H1 (cell line): ENCODE data around the gene CAMTA1. TPM values are rescaled to one million over a fixed set of nuclear protein-coding genes. Genes with fewer than 3 reads are reported as not detected.

ENCODE experiments used
- CTCF ChIA-PET: fragments of 300-600 bp; sonication (Branson Sonifier 250); formaldehyde crosslinking; loops from one replicate; lab custom pipeline; 2021; ENCODE audit not compliant: partially characterized antibody; lab: Charles Lee
- POLR2A ChIA-PET: fragments of 300-600 bp; sonication (Branson Sonifier 250); formaldehyde crosslinking; loops from one replicate; lab custom pipeline; 2021; ENCODE audit warnings: inconsistent platforms; ENCODE audit not compliant: partially characterized antibody; lab: Charles Lee
- DNase-seq, 2 experiments: peaks; one replicate each; pipeline versions ENCODE4 v3.0.0 to v3.0.0-alpha.2; 2010 to 2022; ENCODE audit warnings: low spot score in 2 of 2, low read depth in 1 of 2, mixed read lengths in 1 of 2
- FAIRE-seq: peaks from 2 replicates; lab custom pipeline; 2011; peaks lifted over from hg19 to GRCh38; lab: Jason Lieb, UNC
- H2AFZ ChIP-seq: 2 replicates; pipeline ENCODE4 v1.8.1; 2012; ENCODE audit warnings: low read length, inconsistent platforms
- H2AK5ac ChIP-seq: 2 replicates; pipeline ENCODE4 v1.6.1; 2013; ENCODE audit warnings: low read depth, low read length
- H2BK120ac ChIP-seq: replicated peaks from 2 replicates; pipeline ENCODE3; 2013; ENCODE audit warnings: low read depth, low read length, inconsistent platforms
- H2BK12ac ChIP-seq: 2 replicates; pipeline ENCODE4 v1.6.1; 2013; ENCODE audit warnings: low read depth, low read length
- H2BK15ac ChIP-seq: 2 replicates; pipeline ENCODE4 v1.6.1; 2013; ENCODE audit warnings: low read length
- H2BK20ac ChIP-seq: 2 replicates; pipeline ENCODE4 v1.6.1; 2013; ENCODE audit warnings: low read length
- H2BK5ac ChIP-seq: 2 replicates; pipeline ENCODE4 v1.6.1; 2013; ENCODE audit warnings: low read depth, low read length
- H3K14ac ChIP-seq: 2 replicates; pipeline ENCODE4 v1.6.1; 2013; ENCODE audit warnings: inconsistent platforms; ENCODE audit not compliant: insufficient read length
- H3K18ac ChIP-seq: 2 replicates; pipeline ENCODE4 v1.6.1; 2013; ENCODE audit warnings: low read length; ENCODE audit errors: extremely low read depth
- H3K23ac ChIP-seq: 2 replicates; pipeline ENCODE4 v1.6.1; 2013; ENCODE audit warnings: inconsistent platforms; ENCODE audit not compliant: insufficient read length
- H3K23me2 ChIP-seq: 2 replicates; pipeline ENCODE4 v1.6.1; 2013; ENCODE audit warnings: low read depth, low read length
- H3K27ac ChIP-seq: 2 replicates; pipeline ENCODE4 v1.6.1; 2011; ENCODE audit warnings: low read depth, low read length, inconsistent platforms
- H3K27me3 ChIP-seq, 4 experiments: replicated peaks in 1 of 4; 1 replicate in 1 of 4; 2 replicates in 3 of 4; pipeline versions ENCODE4 v1.6.1 to v1.8.1; 2011 to 2013; ENCODE audit warnings: low read length in 3 of 4, mild to moderate bottlenecking in 3 of 4, inconsistent platforms in 2 of 4, mixed read lengths in 2 of 4, moderate library complexity in 1 of 4; ENCODE audit not compliant: control insufficient read depth in 3 of 4, insufficient read depth in 3 of 4; ENCODE audit errors: extremely low read depth in 1 of 4
- H3K36me3 ChIP-seq, 4 experiments: 2 replicates each; pipeline versions ENCODE4 v1.6.1 to v1.8.1; 2011 to 2013; ENCODE audit warnings: mild to moderate bottlenecking in 4 of 4, low read length in 3 of 4, moderate library complexity in 2 of 4, control low read depth in 1 of 4, inconsistent platforms in 1 of 4; ENCODE audit not compliant: insufficient read depth in 4 of 4, control insufficient read depth in 2 of 4
- H3K4ac ChIP-seq: replicated peaks from 2 replicates; pipeline ENCODE3; 2013; ENCODE audit warnings: low read length, low read depth, mixed read lengths, inconsistent platforms; ENCODE audit not compliant: insufficient read length
- H3K4me1 ChIP-seq, 4 experiments: replicated peaks in 1 of 4; 1 replicate in 1 of 4; 2 replicates in 3 of 4; pipeline versions ENCODE4 v1.6.1 to v1.8.1; 2011 to 2013; ENCODE audit warnings: low read length in 3 of 4, inconsistent platforms in 2 of 4, mixed read lengths in 1 of 4; ENCODE audit not compliant: insufficient read depth in 4 of 4, control insufficient read depth in 3 of 4
- H3K4me2 ChIP-seq, 2 experiments: 2 replicates each; pipeline versions ENCODE4 v1.6.1 to v1.8.1; 2011 to 2013; ENCODE audit warnings: low read depth in 2 of 2, low read length in 2 of 2, control low read depth in 1 of 2, inconsistent platforms in 1 of 2, mild to moderate bottlenecking in 1 of 2; ENCODE audit not compliant: insufficient read depth in 1 of 2
- H3K4me3 ChIP-seq, 4 experiments: fragments of 200-600, 300-600 bp in 1 of 4; sonication (generic), shearing (Covaris generic), sonication (Bioruptor Twin) in 1 of 4; 2 replicates each; pipeline versions ENCODE4 v1.5.1 to v1.8.1; 2011 to 2016; ENCODE audit warnings: low read length in 4 of 4, low read depth in 3 of 4, control low read depth in 2 of 4, inconsistent platforms in 2 of 4, mild to moderate bottlenecking in 2 of 4, mixed read lengths in 1 of 4, moderate library complexity in 1 of 4; ENCODE audit not compliant: insufficient read depth in 2 of 4; ENCODE audit errors: extremely low read depth in 1 of 4
- H3K56ac ChIP-seq: replicated peaks from 2 replicates; pipeline ENCODE3; 2013; ENCODE audit warnings: low read depth, mild to moderate bottlenecking, mixed read lengths, low read length, inconsistent platforms; ENCODE audit not compliant: insufficient read length
- H3K79me1 ChIP-seq: 2 replicates; pipeline ENCODE4 v1.6.1; 2013; ENCODE audit warnings: low read depth, low read length, control low read depth
- H3K79me2 ChIP-seq, 2 experiments: 2 replicates each; pipeline versions ENCODE4 v1.6.1 to v1.8.1; 2012 to 2013; ENCODE audit warnings: low read length in 2 of 2, mild to moderate bottlenecking in 2 of 2, inconsistent platforms in 1 of 2; ENCODE audit not compliant: insufficient read depth in 2 of 2, control insufficient read depth in 1 of 2
- H3K9ac ChIP-seq, 4 experiments: replicated peaks in 1 of 4; 1 replicate in 1 of 4; 2 replicates in 3 of 4; pipeline versions ENCODE4 v1.6.1 to v1.8.1; 2011 to 2013; ENCODE audit warnings: low read depth in 3 of 4, low read length in 3 of 4, control low read depth in 2 of 4, mild to moderate bottlenecking in 2 of 4, moderate library complexity in 2 of 4, inconsistent platforms in 1 of 4; ENCODE audit errors: extremely low read depth in 1 of 4
- H3K9me3 ChIP-seq, 2 experiments: 2 replicates each; pipeline versions ENCODE4 v1.6.1 to v1.8.1; 2012 to 2013; ENCODE audit warnings: mild to moderate bottlenecking in 2 of 2, moderate library complexity in 2 of 2, control low read depth in 1 of 2, inconsistent platforms in 1 of 2, low read depth in 1 of 2, low read length in 1 of 2, mixed read lengths in 1 of 2; ENCODE audit not compliant: insufficient read depth in 2 of 2
- H4K20me1 ChIP-seq, 2 experiments: replicated peaks in 1 of 2; 2 replicates each; pipeline versions ENCODE3 to v1.8.1; 2011 to 2013; ENCODE audit warnings: inconsistent platforms in 2 of 2, low read length in 2 of 2, mild to moderate bottlenecking in 1 of 2; ENCODE audit not compliant: insufficient read depth in 2 of 2, control insufficient read depth in 1 of 2
- H4K5ac ChIP-seq: 2 replicates; pipeline ENCODE4 v1.6.1; 2013; ENCODE audit warnings: low read length, low read depth, mixed read lengths, inconsistent platforms; ENCODE audit not compliant: insufficient read length
- H4K8ac ChIP-seq: 2 replicates; pipeline ENCODE4 v1.8.0; 2013; ENCODE audit warnings: mild to moderate bottlenecking, moderate library complexity, low read length, inconsistent platforms; ENCODE audit not compliant: insufficient read depth; ENCODE audit errors: extremely low read depth
- H4K91ac ChIP-seq: replicated peaks from 2 replicates; pipeline ENCODE3; 2013; ENCODE audit warnings: low read length, mixed read lengths, inconsistent platforms; ENCODE audit not compliant: insufficient read length
- ASH2L ChIP-seq: fragments of 200-600, 300-600 bp; sonication (generic); IDR thresholded peaks from one replicate; pipeline ENCODE4 v1.7.1; 2017; ENCODE audit warnings: low read length
- BCL11A ChIP-seq, 2 experiments: IDR thresholded peaks; one replicate each; pipeline ENCODE4 v1.6.1; 2011; ENCODE audit warnings: low read depth in 2 of 2, low read length in 2 of 2, mild to moderate bottlenecking in 2 of 2
- CEBPB ChIP-seq: IDR thresholded peaks from 2 replicates; pipeline ENCODE4 v1.6.1; 2012; ENCODE audit warnings: low read depth, low read length
- CHD1 ChIP-seq: IDR thresholded peaks from 2 replicates; pipeline ENCODE4 v1.6.1; 2012; ENCODE audit warnings: low read depth, low read length, improper control_type of control experiment
- CHD2 ChIP-seq: IDR thresholded peaks from 2 replicates; pipeline ENCODE4 v1.6.1; 2012; ENCODE audit warnings: low read length, improper control_type of control experiment
- EP300 ChIP-seq, 2 experiments: IDR thresholded peaks; 1 replicate in 1 of 2; 2 replicates in 1 of 2; pipeline ENCODE4 v1.6.1; 2011 to 2012; ENCODE audit warnings: low read depth in 2 of 2, low read length in 2 of 2, mild to moderate bottlenecking in 2 of 2, borderline replicate concordance in 1 of 2, inconsistent platforms in 1 of 2, moderate library complexity in 1 of 2
- EZH2 ChIP-seq: fragments of 200-600 bp; sonication (generic); IDR thresholded peaks from 2 replicates; pipeline ENCODE4 v1.7.1; 2012; ENCODE audit warnings: low read depth, mild to moderate bottlenecking, moderate library complexity, low read length, inconsistent platforms; ENCODE audit not compliant: severe bottlenecking
- HDAC6 ChIP-seq: IDR thresholded peaks from one replicate; pipeline ENCODE4 v1.7.1; 2012; ENCODE audit warnings: low read depth, mild to moderate bottlenecking, inconsistent platforms, low read length, moderate library complexity
- MAX ChIP-seq: IDR thresholded peaks from 2 replicates; pipeline ENCODE4 v1.6.1; 2012; ENCODE audit warnings: inconsistent platforms
- NRF1 ChIP-seq: IDR thresholded peaks from 2 replicates; pipeline ENCODE4 v1.6.1; 2011; ENCODE audit warnings: mild to moderate bottlenecking, low read depth, low read length, improper control_type of control experiment
- POU5F1 ChIP-seq: IDR thresholded peaks from 2 replicates; pipeline ENCODE4 v1.6.1; 2011; ENCODE audit warnings: low read depth, mild to moderate bottlenecking, low read length, moderate library complexity
- RBBP5 ChIP-seq: IDR thresholded peaks from 2 replicates; pipeline ENCODE4 v1.7.1; 2012; ENCODE audit warnings: low read depth, mild to moderate bottlenecking, inconsistent platforms, low read length, moderate library complexity, borderline replicate concordance
- SIRT6 ChIP-seq: IDR thresholded peaks from one replicate; pipeline ENCODE4 v1.7.1; 2012; ENCODE audit warnings: low read length, inconsistent platforms
- SP1 ChIP-seq: IDR thresholded peaks from 2 replicates; pipeline ENCODE4 v1.6.1; 2011; ENCODE audit warnings: low read depth, low read length
- SRF ChIP-seq: IDR thresholded peaks from 2 replicates; pipeline ENCODE4 v1.6.1; 2011; ENCODE audit warnings: mild to moderate bottlenecking, low read depth, low read length, moderate library complexity
- TAF7 ChIP-seq: optimal IDR thresholded peaks from 2 replicates; pipeline ENCODE3; 2011; ENCODE audit warnings: low read depth, mild to moderate bottlenecking, inconsistent platforms, low read length, moderate library complexity, borderline replicate concordance
- WGBS, 2 experiments: shearing (Covaris generic) in 1 of 2; methylation state at CpG; one replicate each; pipeline versions ENCODE4 v1.1.6 to v1.1.7; 2013 to 2015; ENCODE audit warnings: low lambda C conversion rate in 2 of 2, mixed read lengths in 2 of 2, inconsistent platforms in 1 of 2, low coverage in 1 of 2, missing lambda C conversion rate in 1 of 2; ENCODE audit not compliant: insufficient replicate concordance in 2 of 2, insufficient coverage in 1 of 2, insufficient read length in 1 of 2; ENCODE audit errors: extremely low coverage in 1 of 2, missing lambda C conversion rate in 1 of 2; 5-methylcytosine and 5-hydroxymethylcytosine counted together
- polyA plus RNA-seq, 7 experiments: library from polyadenylated mRNA; depleted of rRNA in 3 of 7; stranded (reverse) in 5 of 7; unstranded in 2 of 7; fragments of >200 nt in 5 of 7; fragments of 200-250 nt in 2 of 7; gene quantifications; 1 replicate in 5 of 7; 2 replicates in 1 of 7; 4 replicates in 1 of 7; pipeline versions ENCODE4 v1.2.1 to v1.2.3, GENCODE V29; 2011 to 2013; ENCODE audit warnings: missing spikeins in 2 of 7, mixed read lengths in 2 of 7
- total RNA-seq: library from RNA; stranded (reverse); fragmentation: NEBNext Ultra II Directional; extraction: Animal tissue kit (Norgen Biotek cat#: 25700); gene quantifications from 2 replicates; pipeline ENCODE4 v1.2.1, GENCODE V29; 2021

CAMTA1 gene
- total and polyA plus RNA-seq, 2 of the 8 experiments (the other 6 are each of a cell fraction or from before 2014, with no cell fraction given), result 65.0 to 119 TPM

DNA sequence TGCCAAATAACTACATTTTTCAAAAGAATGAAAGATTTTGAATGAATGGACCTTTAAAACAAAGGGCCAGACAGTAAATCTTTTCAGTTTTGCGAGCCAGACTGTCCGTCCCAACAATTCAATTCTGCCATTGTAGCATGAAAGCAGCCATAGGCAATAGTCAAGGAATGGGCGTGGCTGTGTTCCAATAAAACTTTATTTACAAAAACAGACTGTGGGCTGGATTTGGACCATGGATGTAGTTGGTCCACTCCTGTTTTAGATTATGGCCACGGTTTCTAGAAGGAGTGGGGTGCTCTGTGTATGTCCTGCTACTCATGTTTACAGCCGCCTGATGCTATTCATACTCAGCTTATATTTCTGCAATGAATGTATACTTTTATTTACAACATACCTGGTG is 474.7 kb downstream of the CAMTA1 start:
- Histone ChIP-seq H3K4ac (no peak overlapping the region), H3K4me3 (no peak overlapping the region), H4K8ac (no peak overlapping the region), H4K5ac (no peak overlapping the region), H3K23ac (no peak overlapping the region), H2BK5ac (no peak overlapping the region), H3K56ac (no peak overlapping the region), H3K4me1 (peaks cover 0 to 11% (median 6%) of the 10 kb centered on the region in 4 experiments; a peak in 4 of 7 replicates), H4K20me1 (peaks cover 0 to 2% of the 10 kb centered on the region in 2 experiments), H2BK15ac (no peak overlapping the region), H2AK5ac (no peak overlapping the region), H3K79me2 (no peaks in the 10 kb centered on the region), H3K18ac (no peak overlapping the region), H3K36me3 (no peaks in the 10 kb centered on the region), H3K9me3 (no peaks in the 10 kb centered on the region), H3K9ac (no peak overlapping the region), H2BK120ac (no peak overlapping the region), H2AFZ (no peak overlapping the region), H3K27ac (no peak overlapping the region), H3K23me2 (no peaks in the 10 kb centered on the region), H3K79me1 (no peaks in the 10 kb centered on the region), H2BK12ac (no peak overlapping the region), H4K91ac (no peak overlapping the region), H3K14ac (no peak overlapping the region), H3K27me3 (no peaks in the 10 kb centered on the region), H3K4me2 (no peak overlapping the region), H2BK20ac (no peak overlapping the region)
- FAIRE-seq, result no peak
- ChIA-PET POLR2A (no interaction called here), CTCF (no interaction called here)
- 95% methylated on average over 5 of the region's 5 CpGs; no CpG with 5 or more reads in 1 of the 2 experiments for WGBS, 2 experiments
- no peak for DNase-seq
- TF ChIP-seq SIRT6 (no peak), CHD2 (no peak), POU5F1 (no peak), SRF (no peak), CEBPB (no peak), ASH2L (no peak), NRF1 (no peak), HDAC6 (no peak), CHD1 (no peak), EP300 (IDR thresholded peaks at IDR 0.05; ENCODE audit: borderline replicate concordance in 1 of 2, low read depth in 2 of 2, low read length in 2 of 2) (no peak), RBBP5 (no peak), EZH2 (no peak), BCL11A (IDR thresholded peaks at IDR 0.05; ENCODE audit: low read depth in 2 of 2, low read length in 2 of 2) (no peak), SP1 (no peak), MAX (no peak), TAF7 (no peak)
